Natural killer cell treated with Interleukin-12 subunit alpha and Interleukin-12 subunit beta and Interleukin-15 and Interleukin-18, amount 100 ng/mL, for 72 hours (primary cell): ENCODE results near the gene P2RX6. TPM values are rescaled to one million over a fixed set of nuclear protein-coding genes. Genes with fewer than 3 reads are reported as not detected.

Experiments
- total RNA-seq, 2 donors: library from RNA; stranded (reverse); gene quantifications; one replicate each; pipeline ENCODE4 v1.2.3, GENCODE V29; 2022

The P2RX6 gene
- total RNA-seq, 2 donors from 2014 or later = not detected

Other genes with a start within 250 kb of the P2RX6 start
- under 1 TPM in 1 of 2 donors, not detected in 1; 0.39 TPM for gene SERPIND1, start 241.1 kb upstream of the P2RX6 start, total RNA-seq
- 100 to 1,000 TPM in 1 of 2 donors, 10 to 100 TPM in 1; 88.5 to 146 TPM for gene PI4KA, start 156.4 kb upstream of the P2RX6 start, total RNA-seq
- 10 to 100 TPM; 23.2 to 29.2 TPM for gene SNAP29, start 156.2 kb upstream of the P2RX6 start, total RNA-seq
- 100 to 1,000 TPM in 1 of 2 donors, 10 to 100 TPM in 1; 78.4 to 105 TPM for gene CRKL, start 97.8 kb upstream of the P2RX6 start, total RNA-seq
- gene AIFM3, start 47.9 kb upstream of the P2RX6 start, total RNA-seq = 1 to 10 TPM in 1 of 2 donors, not detected in 1; 1.5 TPM
- gene LZTR1, start 32.9 kb upstream of the P2RX6 start, total RNA-seq = 100 to 1,000 TPM in 1 of 2 donors, 10 to 100 TPM in 1; 76.2 to 133 TPM
- 10 to 100 TPM; 20.4 to 30.7 TPM for gene THAP7, start 13.0 kb upstream of the P2RX6 start, total RNA-seq
- not detected for gene SLC7A4, start 17.4 kb downstream of the P2RX6 start, total RNA-seq
- gene LRRC74B, start 30.8 kb downstream of the P2RX6 start, total RNA-seq = not detected